H1 (cell line): ENCODE results near the gene PLCB1. TPM values are rescaled to one million over a fixed set of nuclear protein-coding genes. Genes with fewer than 3 reads are reported as not detected.

Experiments
- CTCF ChIA-PET: fragments of 300-600 bp; sonication (Branson Sonifier 250); formaldehyde crosslinking; loops from one replicate; lab custom pipeline; 2021; ENCODE audit not compliant: partially characterized antibody; lab: Charles Lee
- POLR2A ChIA-PET: fragments of 300-600 bp; sonication (Branson Sonifier 250); formaldehyde crosslinking; loops from one replicate; lab custom pipeline; 2021; ENCODE audit warnings: inconsistent platforms; ENCODE audit not compliant: partially characterized antibody; lab: Charles Lee
- DNase-seq, 2 experiments: peaks; one replicate each; pipeline versions ENCODE4 v3.0.0 to v3.0.0-alpha.2; 2010 to 2022; ENCODE audit warnings: low spot score in 2 of 2, low read depth in 1 of 2, mixed read lengths in 1 of 2
- FAIRE-seq: peaks from 2 replicates; lab custom pipeline; 2011; peaks lifted over from hg19 to GRCh38; lab: Jason Lieb, UNC
- H2AFZ ChIP-seq: 2 replicates; pipeline ENCODE4 v1.8.1; 2012; ENCODE audit warnings: low read length, inconsistent platforms
- H2AK5ac ChIP-seq: 2 replicates; pipeline ENCODE4 v1.6.1; 2013; ENCODE audit warnings: low read depth, low read length
- H2BK120ac ChIP-seq: replicated peaks from 2 replicates; pipeline ENCODE3; 2013; ENCODE audit warnings: low read depth, low read length, inconsistent platforms
- H2BK12ac ChIP-seq: 2 replicates; pipeline ENCODE4 v1.6.1; 2013; ENCODE audit warnings: low read depth, low read length
- H2BK15ac ChIP-seq: 2 replicates; pipeline ENCODE4 v1.6.1; 2013; ENCODE audit warnings: low read length
- H2BK20ac ChIP-seq: 2 replicates; pipeline ENCODE4 v1.6.1; 2013; ENCODE audit warnings: low read length
- H2BK5ac ChIP-seq: 2 replicates; pipeline ENCODE4 v1.6.1; 2013; ENCODE audit warnings: low read depth, low read length
- H3K14ac ChIP-seq: 2 replicates; pipeline ENCODE4 v1.6.1; 2013; ENCODE audit warnings: inconsistent platforms; ENCODE audit not compliant: insufficient read length
- H3K18ac ChIP-seq: 2 replicates; pipeline ENCODE4 v1.6.1; 2013; ENCODE audit warnings: low read length; ENCODE audit errors: extremely low read depth
- H3K23ac ChIP-seq: 2 replicates; pipeline ENCODE4 v1.6.1; 2013; ENCODE audit warnings: inconsistent platforms; ENCODE audit not compliant: insufficient read length
- H3K23me2 ChIP-seq: 2 replicates; pipeline ENCODE4 v1.6.1; 2013; ENCODE audit warnings: low read depth, low read length
- H3K27ac ChIP-seq: 2 replicates; pipeline ENCODE4 v1.6.1; 2011; ENCODE audit warnings: low read depth, low read length, inconsistent platforms
- H3K27me3 ChIP-seq, 4 experiments: replicated peaks in 1 of 4; 1 replicate in 1 of 4; 2 replicates in 3 of 4; pipeline versions ENCODE4 v1.6.1 to v1.8.1; 2011 to 2013; ENCODE audit warnings: low read length in 3 of 4, mild to moderate bottlenecking in 3 of 4, inconsistent platforms in 2 of 4, mixed read lengths in 2 of 4, moderate library complexity in 1 of 4; ENCODE audit not compliant: control insufficient read depth in 3 of 4, insufficient read depth in 3 of 4; ENCODE audit errors: extremely low read depth in 1 of 4
- H3K36me3 ChIP-seq, 4 experiments: 2 replicates each; pipeline versions ENCODE4 v1.6.1 to v1.8.1; 2011 to 2013; ENCODE audit warnings: mild to moderate bottlenecking in 4 of 4, low read length in 3 of 4, moderate library complexity in 2 of 4, control low read depth in 1 of 4, inconsistent platforms in 1 of 4; ENCODE audit not compliant: insufficient read depth in 4 of 4, control insufficient read depth in 2 of 4
- H3K4ac ChIP-seq: replicated peaks from 2 replicates; pipeline ENCODE3; 2013; ENCODE audit warnings: low read length, low read depth, mixed read lengths, inconsistent platforms; ENCODE audit not compliant: insufficient read length
- H3K4me1 ChIP-seq, 4 experiments: replicated peaks in 1 of 4; 1 replicate in 1 of 4; 2 replicates in 3 of 4; pipeline versions ENCODE4 v1.6.1 to v1.8.1; 2011 to 2013; ENCODE audit warnings: low read length in 3 of 4, inconsistent platforms in 2 of 4, mixed read lengths in 1 of 4; ENCODE audit not compliant: insufficient read depth in 4 of 4, control insufficient read depth in 3 of 4
- H3K4me2 ChIP-seq, 2 experiments: 2 replicates each; pipeline versions ENCODE4 v1.6.1 to v1.8.1; 2011 to 2013; ENCODE audit warnings: low read depth in 2 of 2, low read length in 2 of 2, control low read depth in 1 of 2, inconsistent platforms in 1 of 2, mild to moderate bottlenecking in 1 of 2; ENCODE audit not compliant: insufficient read depth in 1 of 2
- H3K4me3 ChIP-seq, 4 experiments: fragments of 200-600, 300-600 bp in 1 of 4; sonication (generic), shearing (Covaris generic), sonication (Bioruptor Twin) in 1 of 4; 2 replicates each; pipeline versions ENCODE4 v1.5.1 to v1.8.1; 2011 to 2016; ENCODE audit warnings: low read length in 4 of 4, low read depth in 3 of 4, control low read depth in 2 of 4, inconsistent platforms in 2 of 4, mild to moderate bottlenecking in 2 of 4, mixed read lengths in 1 of 4, moderate library complexity in 1 of 4; ENCODE audit not compliant: insufficient read depth in 2 of 4; ENCODE audit errors: extremely low read depth in 1 of 4
- H3K56ac ChIP-seq: replicated peaks from 2 replicates; pipeline ENCODE3; 2013; ENCODE audit warnings: low read depth, mild to moderate bottlenecking, mixed read lengths, low read length, inconsistent platforms; ENCODE audit not compliant: insufficient read length
- H3K79me1 ChIP-seq: 2 replicates; pipeline ENCODE4 v1.6.1; 2013; ENCODE audit warnings: low read depth, low read length, control low read depth
- H3K79me2 ChIP-seq, 2 experiments: 2 replicates each; pipeline versions ENCODE4 v1.6.1 to v1.8.1; 2012 to 2013; ENCODE audit warnings: low read length in 2 of 2, mild to moderate bottlenecking in 2 of 2, inconsistent platforms in 1 of 2; ENCODE audit not compliant: insufficient read depth in 2 of 2, control insufficient read depth in 1 of 2
- H3K9ac ChIP-seq, 4 experiments: replicated peaks in 1 of 4; 1 replicate in 1 of 4; 2 replicates in 3 of 4; pipeline versions ENCODE4 v1.6.1 to v1.8.1; 2011 to 2013; ENCODE audit warnings: low read depth in 3 of 4, low read length in 3 of 4, control low read depth in 2 of 4, mild to moderate bottlenecking in 2 of 4, moderate library complexity in 2 of 4, inconsistent platforms in 1 of 4; ENCODE audit errors: extremely low read depth in 1 of 4
- H3K9me3 ChIP-seq, 2 experiments: 2 replicates each; pipeline versions ENCODE4 v1.6.1 to v1.8.1; 2012 to 2013; ENCODE audit warnings: mild to moderate bottlenecking in 2 of 2, moderate library complexity in 2 of 2, control low read depth in 1 of 2, inconsistent platforms in 1 of 2, low read depth in 1 of 2, low read length in 1 of 2, mixed read lengths in 1 of 2; ENCODE audit not compliant: insufficient read depth in 2 of 2
- H4K20me1 ChIP-seq, 2 experiments: replicated peaks in 1 of 2; 2 replicates each; pipeline versions ENCODE3 to v1.8.1; 2011 to 2013; ENCODE audit warnings: inconsistent platforms in 2 of 2, low read length in 2 of 2, mild to moderate bottlenecking in 1 of 2; ENCODE audit not compliant: insufficient read depth in 2 of 2, control insufficient read depth in 1 of 2
- H4K5ac ChIP-seq: 2 replicates; pipeline ENCODE4 v1.6.1; 2013; ENCODE audit warnings: low read length, low read depth, mixed read lengths, inconsistent platforms; ENCODE audit not compliant: insufficient read length
- H4K8ac ChIP-seq: 2 replicates; pipeline ENCODE4 v1.8.0; 2013; ENCODE audit warnings: mild to moderate bottlenecking, moderate library complexity, low read length, inconsistent platforms; ENCODE audit not compliant: insufficient read depth; ENCODE audit errors: extremely low read depth
- H4K91ac ChIP-seq: replicated peaks from 2 replicates; pipeline ENCODE3; 2013; ENCODE audit warnings: low read length, mixed read lengths, inconsistent platforms; ENCODE audit not compliant: insufficient read length
- CBX8 ChIP-seq: fragments of 300-800, 300-1000 bp; sonication (generic); IDR thresholded peaks from 2 replicates; pipeline ENCODE4 v1.7.1; 2016; ENCODE audit warnings: low read depth, low read length, borderline replicate concordance
- CEBPB ChIP-seq: IDR thresholded peaks from 2 replicates; pipeline ENCODE4 v1.6.1; 2012; ENCODE audit warnings: low read depth, low read length
- CTBP2 ChIP-seq: IDR thresholded peaks from 2 replicates; pipeline ENCODE4 v1.7.0; 2011; ENCODE audit warnings: borderline replicate concordance, mild to moderate bottlenecking, moderate library complexity, mixed read lengths, low read length; ENCODE audit not compliant: insufficient read depth, insufficient read length
- CTCF ChIP-seq, 3 experiments: IDR thresholded peaks; 1 replicate in 2 of 3; 2 replicates in 1 of 3; pipeline versions ENCODE4 v1.5.1 to v1.6.1; 2011; ENCODE audit warnings: low read length in 3 of 3, mild to moderate bottlenecking in 3 of 3, inconsistent platforms in 2 of 3, low read depth in 1 of 3, moderate library complexity in 1 of 3; ENCODE audit not compliant: insufficient read depth in 1 of 3; ENCODE audit errors: control extremely low read depth in 1 of 3
- EZH2 ChIP-seq: fragments of 200-600 bp; sonication (generic); IDR thresholded peaks from 2 replicates; pipeline ENCODE4 v1.7.1; 2012; ENCODE audit warnings: low read depth, mild to moderate bottlenecking, moderate library complexity, low read length, inconsistent platforms; ENCODE audit not compliant: severe bottlenecking
- FOSL1 ChIP-seq: IDR thresholded peaks from 2 replicates; pipeline ENCODE4 v1.6.1; 2011; ENCODE audit warnings: mild to moderate bottlenecking, low read depth, low read length, moderate library complexity; ENCODE audit not compliant: insufficient read depth
- RXRA ChIP-seq: IDR thresholded peaks from 2 replicates; pipeline ENCODE4 v1.6.1; 2011; ENCODE audit warnings: low read depth, mild to moderate bottlenecking, low read length, moderate library complexity; ENCODE audit not compliant: insufficient read depth
- SP1 ChIP-seq: IDR thresholded peaks from 2 replicates; pipeline ENCODE4 v1.6.1; 2011; ENCODE audit warnings: low read depth, low read length
- SP4 ChIP-seq: IDR thresholded peaks from 2 replicates; pipeline ENCODE4 v1.6.1; 2012; ENCODE audit warnings: low read length, inconsistent platforms
- TAF1 ChIP-seq: IDR thresholded peaks from 2 replicates; pipeline ENCODE4 v1.6.1; 2011; ENCODE audit warnings: mild to moderate bottlenecking, low read depth, low read length
- TEAD4 ChIP-seq: IDR thresholded peaks from 2 replicates; pipeline ENCODE4 v1.6.1; 2012; ENCODE audit warnings: low read depth, low read length, inconsistent platforms, mixed read lengths
- ZNF274 ChIP-seq: IDR thresholded peaks from 2 replicates; pipeline ENCODE4 v1.7.0; 2012; ENCODE audit warnings: low read length, borderline replicate concordance; ENCODE audit errors: extremely low read depth
- WGBS, 2 experiments: shearing (Covaris generic) in 1 of 2; methylation state at CpG; one replicate each; pipeline versions ENCODE4 v1.1.6 to v1.1.7; 2013 to 2015; ENCODE audit warnings: low lambda C conversion rate in 2 of 2, mixed read lengths in 2 of 2, inconsistent platforms in 1 of 2, low coverage in 1 of 2, missing lambda C conversion rate in 1 of 2; ENCODE audit not compliant: insufficient replicate concordance in 2 of 2, insufficient coverage in 1 of 2, insufficient read length in 1 of 2; ENCODE audit errors: extremely low coverage in 1 of 2, missing lambda C conversion rate in 1 of 2; 5-methylcytosine and 5-hydroxymethylcytosine counted together
- polyA plus RNA-seq, 7 experiments: library from polyadenylated mRNA; depleted of rRNA in 3 of 7; stranded (reverse) in 5 of 7; unstranded in 2 of 7; fragments of >200 nt in 5 of 7; fragments of 200-250 nt in 2 of 7; gene quantifications; 1 replicate in 5 of 7; 2 replicates in 1 of 7; 4 replicates in 1 of 7; pipeline versions ENCODE4 v1.2.1 to v1.2.3, GENCODE V29; 2011 to 2013; ENCODE audit warnings: missing spikeins in 2 of 7, mixed read lengths in 2 of 7
- total RNA-seq: library from RNA; stranded (reverse); fragmentation: NEBNext Ultra II Directional; extraction: Animal tissue kit (Norgen Biotek cat#: 25700); gene quantifications from 2 replicates; pipeline ENCODE4 v1.2.1, GENCODE V29; 2021

Gene PLCB1
- total and polyA plus RNA-seq, 2 of the 8 experiments (the other 6 are each of a cell fraction or from before 2014, with no cell fraction given): 2.6 to 9.1 TPM

- ChIA-PET POLR2A (no interaction called here), CTCF (interaction anchor here (1.0 kb wide), 2 partner anchors 64 to 250 kb away, joined by 3 to 4 read pairs; no protein-coding TSS in a partner anchor)
- Histone ChIP-seq H3K36me3 (no peaks in the 10 kb centered on the region), H4K20me1 (no peaks in the 10 kb centered on the region), H3K23me2 (no peaks in the 10 kb centered on the region), H3K79me1 (no peaks in the 10 kb centered on the region), H3K27me3 (no peaks in the 10 kb centered on the region), H3K79me2 (no peaks in the 10 kb centered on the region), H3K4me3 (no peak overlapping the region), H3K9ac (no peak overlapping the region), H3K27ac (no peak overlapping the region), H3K4me1 (peaks cover 0 to 2% (median 0%) of the 10 kb centered on the region in 4 experiments; a peak in 2 of 7 replicates), H2BK120ac (no peak overlapping the region), H3K9me3 (no peaks in the 10 kb centered on the region), H2AFZ (no peak overlapping the region), H2BK15ac (no peak overlapping the region), H3K56ac (no peak overlapping the region), H4K91ac (no peak overlapping the region), H3K18ac (no peak overlapping the region), H4K8ac (no peak overlapping the region), H3K23ac (no peak overlapping the region), H4K5ac (no peak overlapping the region), H2BK5ac (no peak overlapping the region), H3K14ac (no peak overlapping the region), H2BK12ac (no peak overlapping the region), H2BK20ac (no peak overlapping the region), H2AK5ac (no peak overlapping the region), H3K4ac (no peak overlapping the region), H3K4me2 (no peak overlapping the region)
- FAIRE-seq (no peak), DNase-seq (no peak)
- WGBS, 2 experiments: 72% methylated on average over 2 of the region's 2 CpGs; no CpG with 5 or more reads in 1 of the 2 experiments
- no peak for TF ChIP-seq CTBP2
- no peak for TF ChIP-seq TEAD4
- no peak for TF ChIP-seq RXRA
- no peak for TF ChIP-seq SP1
- TF ChIP-seq EZH2: no peak
- TF ChIP-seq ZNF274: no peak
- TF ChIP-seq TAF1: no peak
- no peak for TF ChIP-seq CTCF (IDR thresholded peaks at IDR 0.05; ENCODE audit: control extremely low read depth in 1 of 3, insufficient read depth in 1 of 3, low read depth in 1 of 3, low read length in 3 of 3)
- TF ChIP-seq FOSL1: no peak
- TF ChIP-seq SP4: no peak
- TF ChIP-seq CBX8: no peak
- no peak for TF ChIP-seq CEBPB
These were observed 339.4 kb downstream of the PLCB1 start for GRCh38 chr20:8471465-8471864.
